HG03457 (cell line): ENCODE results near the gene PDE3A.
"Not testable (repeated sequence)": the region's sequence is repeated elsewhere in the genome, so short reads cannot be mapped to it uniquely, and the experiment has no call there.

Experiments
- ATAC-seq: cut with Tn5 transposase; IDR thresholded peaks from one replicate; pipeline ENCODE4 v1.9.1; 2021; ENCODE audit warnings: moderate number of reproducible peaks; ENCODE audit not compliant: unreplicated experiment

Gene PDE3A

GRCh38 chr12:20596061-20596460 is 227.7 kb downstream of the PDE3A start:
- ATAC-seq: no peak

GRCh38 chr12:20599757-20600156 is 231.4 kb downstream of the PDE3A start:
- no peak for ATAC-seq

GRCh38 chr12:20601668-20602280 is 233.4 kb downstream of the PDE3A start:
- no peak for ATAC-seq

GRCh38 chr12:20602641-20603391 is 234.5 kb downstream of the PDE3A start:
- ATAC-seq: no peak

GRCh38 chr12:20604408-20605067 is 236.2 kb downstream of the PDE3A start:
- no peak for ATAC-seq

- not testable (repeated sequence) for ATAC-seq
These were observed 246.7 kb downstream of the PDE3A start for GRCh38 chr12:20615020-20615419.

GRCh38 chr12:20616093-20616492 is 247.8 kb downstream of the PDE3A start:
- ATAC-seq: no peak

GRCh38 chr12:20620261-20620660 is 251.9 kb downstream of the PDE3A start:
- ATAC-seq: no peak

- no peak for ATAC-seq
These were observed 256.4 kb downstream of the PDE3A start for GRCh38 chr12:20624718-20625117.

- ATAC-seq: no peak
These were observed 257.2 kb downstream of the PDE3A start for GRCh38 chr12:20625531-20625930.

- ATAC-seq: no peak
These were observed 258.8 kb downstream of the PDE3A start for GRCh38 chr12:20627001-20627588.

GRCh38 chr12:20628226-20628787 is 260.0 kb downstream of the PDE3A start:
- no peak for ATAC-seq

GRCh38 chr12:20628999-20629398 is 260.7 kb downstream of the PDE3A start:
- ATAC-seq: no peak

GRCh38 chr12:20629414-20630156 is 261.2 kb downstream of the PDE3A start:
- no peak for ATAC-seq

GRCh38 chr12:20631711-20632110 is 263.4 kb downstream of the PDE3A start:
- ATAC-seq: no peak

GRCh38 chr12:20641106-20641505 is 272.8 kb downstream of the PDE3A start:
- no peak for ATAC-seq

GRCh38 chr12:20643822-20644221 is 275.5 kb downstream of the PDE3A start:
- no peak for ATAC-seq

- ATAC-seq: no peak
These were observed 278.0 kb downstream of the PDE3A start for GRCh38 chr12:20646239-20646827.

GRCh38 chr12:20653871-20654270 is 285.5 kb downstream of the PDE3A start:
- no peak for ATAC-seq

- no peak for ATAC-seq
These were observed 288.3 kb downstream of the PDE3A start for GRCh38 chr12:20656600-20656999.
